Measurements from ENCODE around the gene SUCLA2.

Gene SUCLA2

DNA sequence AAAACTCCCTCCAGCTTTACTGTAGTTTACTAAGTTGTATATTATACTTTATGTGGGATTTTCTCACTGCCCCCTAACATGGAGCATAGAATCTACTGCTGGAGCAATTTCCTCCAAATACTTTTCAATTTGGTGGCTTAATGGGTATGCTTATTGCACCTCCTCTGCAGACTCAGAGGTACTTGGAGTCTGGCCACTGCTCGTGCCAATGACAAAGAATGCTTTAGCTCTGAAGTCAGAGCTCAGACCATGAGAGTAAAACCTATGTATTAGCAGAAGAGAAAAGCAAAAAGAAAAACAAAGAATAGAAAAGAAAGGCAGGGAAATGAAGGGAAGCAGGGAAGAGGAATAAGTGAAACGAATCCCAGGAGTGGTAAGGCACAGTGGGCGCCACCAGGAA, 71.9 kb downstream of the SUCLA2 start:
- Histone ChIP-seq H3K9me2 (replicated peaks; ENCODE audit: low read depth, low read length) (no peaks in the 10 kb centered on the region), H3K4me2 (ENCODE audit: low read depth, low read length, poor library complexity, severe bottlenecking) (no peak overlapping the region), H3K4me1 (ENCODE audit: insufficient read depth, low read length, poor library complexity, severe bottlenecking) (peaks cover 11% of the 10 kb centered on the region), H3K27me3 (ENCODE audit: insufficient read depth, low read length, poor library complexity, severe bottlenecking) (no peaks in the 10 kb centered on the region), H3K9ac (ENCODE audit: low read depth, low read length, poor library complexity, severe bottlenecking) (no peak overlapping the region), H3K4me3 (ENCODE audit: low read length, poor library complexity, severe bottlenecking) (no peak overlapping the region), H3F3A (ENCODE audit: low read depth) (no peaks in the 10 kb centered on the region), H2AFZ (ENCODE audit: low read length) (no peak overlapping the region), H3K79me2 (ENCODE audit: insufficient read depth, low read length) (no peaks in the 10 kb centered on the region), H3K9me3 (ENCODE audit: insufficient read depth, low read depth, low read length) (no peaks in the 10 kb centered on the region), H4K20me1 (ENCODE audit: insufficient read depth, low read length, poor library complexity, severe bottlenecking) (no peaks in the 10 kb centered on the region), H3K36me3 (ENCODE audit: insufficient read depth, low read length) (no peaks in the 10 kb centered on the region)
- TF ChIP-seq, protein P1, sequence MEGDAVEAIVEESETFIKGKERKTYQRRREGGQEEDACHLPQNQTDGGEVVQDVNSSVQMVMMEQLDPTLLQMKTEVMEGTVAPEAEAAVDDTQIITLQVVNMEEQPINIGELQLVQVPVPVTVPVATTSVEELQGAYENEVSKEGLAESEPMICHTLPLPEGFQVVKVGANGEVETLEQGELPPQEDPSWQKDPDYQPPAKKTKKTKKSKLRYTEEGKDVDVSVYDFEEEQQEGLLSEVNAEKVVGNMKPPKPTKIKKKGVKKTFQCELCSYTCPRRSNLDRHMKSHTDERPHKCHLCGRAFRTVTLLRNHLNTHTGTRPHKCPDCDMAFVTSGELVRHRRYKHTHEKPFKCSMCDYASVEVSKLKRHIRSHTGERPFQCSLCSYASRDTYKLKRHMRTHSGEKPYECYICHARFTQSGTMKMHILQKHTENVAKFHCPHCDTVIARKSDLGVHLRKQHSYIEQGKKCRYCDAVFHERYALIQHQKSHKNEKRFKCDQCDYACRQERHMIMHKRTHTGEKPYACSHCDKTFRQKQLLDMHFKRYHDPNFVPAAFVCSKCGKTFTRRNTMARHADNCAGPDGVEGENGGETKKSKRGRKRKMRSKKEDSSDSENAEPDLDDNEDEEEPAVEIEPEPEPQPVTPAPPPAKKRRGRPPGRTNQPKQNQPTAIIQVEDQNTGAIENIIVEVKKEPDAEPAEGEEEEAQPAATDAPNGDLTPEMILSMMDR (conservative IDR thresholded peaks at IDR 0.05; ENCODE audit: low read length), result no peak
- TF ChIP-seq EZH2phosphoT487 (IDR thresholded peaks at IDR 0.05; ENCODE audit: borderline replicate concordance), result no peak

DNA sequence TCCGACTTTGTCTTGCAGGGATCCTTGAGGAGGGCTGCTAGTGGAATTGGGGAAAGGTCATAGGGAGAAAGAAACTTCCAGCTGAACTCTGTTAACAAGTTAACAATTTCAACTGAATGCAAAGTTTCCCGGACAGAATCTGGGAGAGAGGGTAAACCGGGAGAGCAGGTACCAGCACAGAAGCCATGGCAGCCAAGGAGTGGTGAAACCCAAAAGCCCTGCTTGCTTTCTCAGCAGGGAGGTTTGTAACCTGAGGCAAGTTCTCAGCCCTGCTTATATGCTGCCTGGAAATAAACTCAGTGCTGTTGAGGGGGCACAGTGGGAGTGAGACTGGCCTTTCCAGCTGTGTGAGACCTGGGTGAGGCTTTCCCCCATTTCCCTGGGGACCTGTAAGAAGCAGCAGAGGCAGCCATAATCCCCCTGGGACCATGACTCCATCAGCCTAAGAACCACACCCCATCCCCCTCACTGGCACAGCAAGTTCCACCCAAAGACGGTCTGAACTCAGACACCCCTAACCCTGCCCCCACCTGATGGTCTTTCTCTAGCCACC, 84.0 kb downstream of the SUCLA2 start:
- Histone ChIP-seq H3K79me2 (ENCODE audit: insufficient read depth, low read length) (no peaks in the 10 kb centered on the region), H2AFZ (ENCODE audit: low read length) (peak overlapping the region; percentile 62; the same call in 1 of the 2 replicates), H3F3A (ENCODE audit: low read depth) (no peaks in the 10 kb centered on the region), H4K20me1 (ENCODE audit: insufficient read depth, low read length, poor library complexity, severe bottlenecking) (no peaks in the 10 kb centered on the region), H3K4me1 (ENCODE audit: insufficient read depth, low read length, poor library complexity, severe bottlenecking) (peaks cover 6% of the 10 kb centered on the region), H3K4me3 (ENCODE audit: low read length, poor library complexity, severe bottlenecking) (no peak overlapping the region), H3K9me2 (replicated peaks; ENCODE audit: low read depth, low read length) (no peaks in the 10 kb centered on the region), H3K4me2 (ENCODE audit: low read depth, low read length, poor library complexity, severe bottlenecking) (no peak overlapping the region), H3K9me3 (ENCODE audit: insufficient read depth, low read depth, low read length) (no peaks in the 10 kb centered on the region), H3K27me3 (ENCODE audit: insufficient read depth, low read length, poor library complexity, severe bottlenecking) (no peaks in the 10 kb centered on the region), H3K36me3 (ENCODE audit: insufficient read depth, low read length) (no peaks in the 10 kb centered on the region), H3K9ac (ENCODE audit: low read depth, low read length, poor library complexity, severe bottlenecking) (no peak overlapping the region)
- TF ChIP-seq, protein P1 (conservative IDR thresholded peaks at IDR 0.05; ENCODE audit: low read length), result no peak
- no peak for TF ChIP-seq EZH2phosphoT487 (IDR thresholded peaks at IDR 0.05; ENCODE audit: borderline replicate concordance)

DNA sequence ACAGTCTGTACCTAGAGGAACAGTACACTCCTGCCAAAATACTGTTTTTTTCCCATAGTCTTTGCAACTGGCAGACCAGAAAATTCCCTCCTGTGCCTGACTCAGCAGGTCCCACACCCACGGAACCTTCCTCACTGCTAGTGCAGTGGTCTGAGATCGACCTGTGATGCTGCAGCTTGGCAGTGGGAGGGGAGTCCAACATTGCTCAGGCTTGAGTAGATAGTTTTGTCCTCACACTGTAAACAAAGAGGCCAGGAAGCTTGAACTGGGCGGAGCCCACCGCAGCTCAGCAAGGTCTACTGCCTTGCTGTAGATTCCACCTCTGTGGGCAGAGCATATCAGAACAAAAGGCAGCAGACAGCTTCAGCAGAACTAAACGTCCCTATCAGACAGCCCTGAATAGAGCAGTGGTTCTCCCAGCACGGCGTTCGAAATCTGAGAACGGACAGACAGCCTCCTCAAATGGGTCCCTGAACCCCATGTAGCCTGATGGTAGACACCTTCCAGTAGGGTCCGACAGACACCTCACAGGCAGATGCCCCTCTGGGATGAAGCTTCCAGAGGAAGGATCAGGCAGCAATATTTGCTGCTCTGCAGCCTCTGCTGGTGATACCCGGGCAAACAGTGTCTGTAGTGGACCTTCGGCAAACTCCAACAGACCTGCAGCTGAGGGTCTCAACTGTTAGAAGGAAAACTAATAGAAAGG, 92.7 kb downstream of the SUCLA2 start:
- Histone ChIP-seq H3F3A (ENCODE audit: low read depth) (no peaks in the 10 kb centered on the region), H2AFZ (ENCODE audit: low read length) (no peak overlapping the region), H3K79me2 (ENCODE audit: insufficient read depth, low read length) (no peaks in the 10 kb centered on the region), H3K36me3 (ENCODE audit: insufficient read depth, low read length) (no peaks in the 10 kb centered on the region), H3K4me3 (ENCODE audit: low read length, poor library complexity, severe bottlenecking) (no peak overlapping the region), H3K9me3 (ENCODE audit: insufficient read depth, low read depth, low read length) (no peaks in the 10 kb centered on the region), H3K4me1 (ENCODE audit: insufficient read depth, low read length, poor library complexity, severe bottlenecking) (peaks cover 4% of the 10 kb centered on the region), H3K27me3 (ENCODE audit: insufficient read depth, low read length, poor library complexity, severe bottlenecking) (no peaks in the 10 kb centered on the region), H3K9ac (ENCODE audit: low read depth, low read length, poor library complexity, severe bottlenecking) (no peak overlapping the region), H3K4me2 (ENCODE audit: low read depth, low read length, poor library complexity, severe bottlenecking) (no peak overlapping the region), H3K9me2 (replicated peaks; ENCODE audit: low read depth, low read length) (no peaks in the 10 kb centered on the region), H4K20me1 (ENCODE audit: insufficient read depth, low read length, poor library complexity, severe bottlenecking) (no peaks in the 10 kb centered on the region)
- TF ChIP-seq, protein P1 (conservative IDR thresholded peaks at IDR 0.05; ENCODE audit: low read length), result no peak
- TF ChIP-seq EZH2phosphoT487 (IDR thresholded peaks at IDR 0.05; ENCODE audit: borderline replicate concordance), result no peak

Data from Loucy (cell line).